GM21367 (cell line): ENCODE data around the gene PCDHB7.
"Not testable (repeated sequence)": the region's sequence is repeated elsewhere in the genome, so short reads cannot be mapped to it uniquely, and the experiment has no call there.

Experiments
- ATAC-seq: cut with Tn5 transposase; IDR thresholded peaks from one replicate; pipeline ENCODE4 v1.9.1; 2021; ENCODE audit not compliant: unreplicated experiment

Gene PCDHB7

DNA sequence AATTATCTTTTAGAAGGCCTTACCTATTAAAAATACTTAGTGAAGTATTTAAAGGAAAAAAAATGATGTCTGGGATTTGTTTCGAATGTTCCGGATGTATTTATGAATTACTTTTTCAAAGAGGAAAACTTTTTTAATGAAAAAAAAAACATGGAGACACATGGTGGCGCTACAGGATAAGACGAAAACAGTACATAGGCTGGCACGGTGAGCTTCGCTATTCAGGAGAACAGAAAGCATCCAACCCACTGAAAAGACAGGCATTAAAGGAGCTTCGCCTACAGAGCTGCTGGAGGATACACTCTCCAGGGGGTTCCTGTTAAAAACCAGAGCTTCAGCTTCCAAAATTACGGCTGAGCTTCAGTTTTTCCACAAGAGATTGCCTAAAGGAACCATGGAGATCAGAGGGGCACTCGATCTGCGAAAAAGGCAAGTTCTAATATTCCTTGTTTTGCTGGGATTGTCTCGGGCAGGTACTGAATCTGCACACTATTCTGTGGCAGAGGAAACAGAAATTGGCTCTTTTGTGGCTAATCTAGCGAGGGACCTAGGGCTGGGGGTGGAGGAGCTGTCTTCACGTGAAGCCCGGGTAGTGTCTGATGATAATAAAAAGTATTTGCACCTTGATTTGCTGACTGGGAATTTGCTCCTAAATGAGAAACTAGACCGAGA lies 50.8 kb downstream of the PCDHB7 start, which contains the start of gene PCDHB14:
TSS of gene PCDHB14 (plus strand) at position 232 of the 672 bp plus-strand sequence. CDS start at position 395, 163 bp downstream.
- no peak for ATAC-seq

DNA sequence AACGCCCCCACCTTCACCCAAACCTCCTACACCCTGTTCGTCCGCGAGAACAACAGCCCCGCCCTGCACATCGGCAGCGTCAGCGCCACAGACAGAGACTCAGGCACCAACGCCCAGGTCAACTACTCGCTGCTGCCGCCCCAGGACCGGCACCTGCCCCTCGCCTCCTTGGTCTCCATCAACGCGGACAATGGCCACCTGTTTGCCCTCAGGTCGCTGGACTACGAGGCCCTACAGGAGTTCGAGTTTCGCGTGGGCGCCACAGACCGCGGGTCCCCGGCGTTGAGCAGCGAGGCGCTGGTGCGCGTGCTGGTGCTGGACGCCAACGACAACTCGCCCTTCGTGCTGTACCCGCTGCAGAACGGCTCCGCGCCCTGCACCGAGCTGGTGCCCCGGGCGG lies 52.4 kb downstream of the PCDHB7 start:
- not testable (repeated sequence) for ATAC-seq

DNA sequence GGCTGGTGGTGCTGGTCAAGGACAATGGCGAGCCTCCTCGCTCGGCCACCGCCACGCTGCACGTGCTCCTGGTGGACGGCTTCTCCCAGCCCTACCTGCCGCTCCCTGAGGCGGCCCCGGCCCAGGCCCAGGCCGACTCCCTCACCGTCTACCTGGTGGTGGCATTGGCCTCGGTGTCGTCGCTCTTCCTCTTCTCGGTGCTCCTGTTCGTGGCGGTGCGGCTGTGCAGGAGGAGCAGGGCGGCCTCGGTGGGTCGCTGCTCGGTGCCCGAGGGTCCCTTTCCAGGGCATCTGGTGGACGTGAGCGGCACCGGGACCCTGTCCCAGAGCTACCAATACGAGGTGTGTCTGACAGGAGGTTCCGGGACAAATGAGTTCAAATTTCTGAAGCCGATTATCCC lies 53.0 kb downstream of the PCDHB7 start:
- not testable (repeated sequence) for ATAC-seq
